Measurements from ENCODE around the gene ANAPC2.

Gene ANAPC2

DNA sequence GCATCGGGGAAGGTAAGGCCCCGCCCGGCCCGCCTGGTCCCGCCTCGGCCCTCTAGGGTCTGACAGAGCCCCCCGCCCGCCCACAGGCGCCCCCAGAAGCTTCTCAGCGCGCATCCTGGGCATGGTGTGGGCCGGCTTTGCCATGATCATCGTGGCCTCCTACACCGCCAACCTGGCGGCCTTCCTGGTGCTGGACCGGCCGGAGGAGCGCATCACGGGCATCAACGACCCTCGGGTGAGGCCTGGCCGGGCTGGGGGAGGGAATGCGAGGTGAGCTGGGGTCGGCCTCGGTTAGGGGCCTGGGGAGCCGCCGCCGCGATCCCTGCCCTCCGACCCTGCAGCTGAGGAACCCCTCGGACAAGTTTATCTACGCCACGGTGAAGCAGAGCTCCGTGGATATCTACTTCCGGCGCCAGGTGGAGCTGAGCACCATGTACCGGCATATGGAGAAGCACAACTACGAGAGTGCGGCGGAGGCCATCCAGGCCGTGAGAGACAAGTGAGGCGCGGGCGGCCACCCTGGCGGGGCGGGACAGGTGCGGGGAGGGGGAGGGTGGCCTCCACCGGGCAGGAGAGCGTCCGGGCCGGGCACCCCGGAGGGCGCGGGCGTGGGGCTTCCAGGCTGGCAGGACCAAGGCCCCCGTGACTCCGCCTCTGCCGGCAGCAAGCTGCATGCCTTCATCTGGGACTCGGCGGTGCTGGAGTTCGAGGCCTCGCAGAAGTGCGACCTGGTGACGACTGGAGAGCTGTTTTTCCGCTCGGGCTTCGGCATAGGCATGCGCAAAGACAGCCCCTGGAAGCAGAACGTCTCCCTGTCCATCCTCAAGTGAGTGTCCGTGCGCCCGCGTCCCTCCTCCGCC lies 25.6 kb downstream of the ANAPC2 start:
- DNase-seq (ENCODE audit: low read depth) = no peak

DNA sequence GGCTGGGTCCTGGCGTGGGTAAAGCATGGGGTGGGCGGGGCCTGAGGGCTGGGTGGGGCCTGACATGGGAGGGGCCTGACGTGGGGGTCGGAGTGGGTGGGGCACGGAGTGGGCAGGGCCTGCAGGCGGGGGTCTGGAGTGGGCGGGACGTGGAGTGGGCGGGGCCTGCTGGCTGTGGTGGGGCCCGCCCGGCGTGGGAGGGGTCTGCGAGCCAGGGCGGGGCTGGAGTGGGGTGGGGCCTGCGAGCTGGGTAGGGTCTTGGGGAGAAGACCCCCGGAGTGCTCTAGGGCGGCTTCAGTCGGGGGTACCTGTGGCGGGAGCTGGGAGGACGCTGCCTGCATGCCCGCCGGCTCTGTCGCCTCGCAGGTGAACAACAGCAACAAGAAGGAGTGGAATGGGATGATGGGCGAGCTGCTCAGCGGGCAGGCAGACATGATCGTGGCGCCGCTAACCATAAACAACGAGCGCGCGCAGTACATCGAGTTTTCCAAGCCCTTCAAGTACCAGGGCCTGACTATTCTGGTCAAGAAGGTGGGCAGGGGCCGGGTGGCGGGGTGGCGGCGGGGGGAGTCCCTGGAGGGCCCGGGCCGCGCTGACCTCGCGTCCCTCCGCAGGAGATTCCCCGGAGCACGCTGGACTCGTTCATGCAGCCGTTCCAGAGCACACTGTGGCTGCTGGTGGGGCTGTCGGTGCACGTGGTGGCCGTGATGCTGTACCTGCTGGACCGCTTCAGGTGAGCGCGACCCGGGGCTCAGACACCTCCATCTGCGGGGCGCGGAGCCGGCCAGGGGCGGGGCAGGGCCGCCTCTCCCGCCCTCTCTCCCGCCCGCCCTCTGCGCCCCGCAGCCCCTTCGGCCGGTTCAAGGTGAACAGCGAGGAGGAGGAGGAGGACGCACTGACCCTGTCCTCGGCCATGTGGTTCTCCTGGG lies 26.5 kb downstream of the ANAPC2 start:
- no peak for DNase-seq (ENCODE audit: low read depth)

DNA sequence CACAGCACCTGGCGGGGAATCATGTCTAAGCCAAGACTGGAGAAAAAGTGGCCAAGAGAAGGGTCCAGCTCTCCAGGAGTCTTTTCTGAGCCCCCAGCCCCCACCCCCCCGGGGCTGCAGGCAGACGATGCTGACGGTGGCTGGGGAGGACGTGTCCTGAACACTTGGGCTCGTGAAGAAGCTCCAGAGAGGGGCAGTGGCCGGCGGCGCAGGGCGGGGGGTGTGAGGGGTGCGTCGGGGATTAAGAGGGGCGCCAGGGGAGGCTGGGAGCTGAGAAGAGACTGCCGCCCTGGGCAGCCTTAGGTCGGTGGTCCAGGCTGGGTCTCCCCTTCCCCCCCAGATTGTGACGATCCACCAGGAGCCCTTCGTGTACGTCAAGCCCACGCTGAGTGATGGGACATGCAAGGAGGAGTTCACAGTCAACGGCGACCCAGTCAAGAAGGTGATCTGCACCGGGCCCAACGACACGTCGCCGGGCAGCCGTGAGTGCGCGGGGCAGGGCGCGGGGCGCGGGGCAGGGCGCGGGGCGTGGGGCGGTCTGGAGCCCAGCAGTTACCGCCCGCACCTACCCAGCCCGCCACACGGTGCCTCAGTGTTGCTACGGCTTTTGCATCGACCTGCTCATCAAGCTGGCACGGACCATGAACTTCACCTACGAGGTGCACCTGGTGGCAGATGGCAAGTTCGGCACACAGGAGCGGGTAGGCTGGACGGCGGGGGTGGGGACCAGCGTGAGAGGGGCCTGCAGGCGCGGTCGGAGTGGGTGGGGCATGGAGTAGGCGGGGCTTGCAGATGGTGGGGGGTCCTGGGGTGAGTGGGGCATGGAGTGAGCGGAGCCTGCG lies 27.4 kb downstream of the ANAPC2 start:
- no peak for DNase-seq (ENCODE audit: low read depth)

DNA sequence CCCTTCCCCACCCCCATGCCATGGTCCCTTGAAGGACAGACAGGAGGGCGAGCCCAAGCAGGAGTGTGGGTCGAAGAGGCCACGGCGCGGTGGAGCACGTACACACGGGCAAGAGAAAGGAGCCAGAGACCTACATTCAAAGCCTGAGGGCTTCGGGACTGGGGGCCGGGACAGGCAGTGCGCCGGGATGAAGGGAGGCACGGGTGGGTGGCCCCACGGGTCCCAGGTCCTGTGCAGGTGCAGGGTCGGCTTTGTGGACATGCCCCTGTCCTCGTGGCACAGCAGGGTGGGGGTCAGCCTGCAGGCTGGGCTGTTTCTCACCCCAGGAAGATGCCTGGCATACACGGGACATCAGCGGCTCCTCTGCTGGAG lies 28.3 kb downstream of the ANAPC2 start:
- no peak for DNase-seq (ENCODE audit: low read depth)

DNA sequence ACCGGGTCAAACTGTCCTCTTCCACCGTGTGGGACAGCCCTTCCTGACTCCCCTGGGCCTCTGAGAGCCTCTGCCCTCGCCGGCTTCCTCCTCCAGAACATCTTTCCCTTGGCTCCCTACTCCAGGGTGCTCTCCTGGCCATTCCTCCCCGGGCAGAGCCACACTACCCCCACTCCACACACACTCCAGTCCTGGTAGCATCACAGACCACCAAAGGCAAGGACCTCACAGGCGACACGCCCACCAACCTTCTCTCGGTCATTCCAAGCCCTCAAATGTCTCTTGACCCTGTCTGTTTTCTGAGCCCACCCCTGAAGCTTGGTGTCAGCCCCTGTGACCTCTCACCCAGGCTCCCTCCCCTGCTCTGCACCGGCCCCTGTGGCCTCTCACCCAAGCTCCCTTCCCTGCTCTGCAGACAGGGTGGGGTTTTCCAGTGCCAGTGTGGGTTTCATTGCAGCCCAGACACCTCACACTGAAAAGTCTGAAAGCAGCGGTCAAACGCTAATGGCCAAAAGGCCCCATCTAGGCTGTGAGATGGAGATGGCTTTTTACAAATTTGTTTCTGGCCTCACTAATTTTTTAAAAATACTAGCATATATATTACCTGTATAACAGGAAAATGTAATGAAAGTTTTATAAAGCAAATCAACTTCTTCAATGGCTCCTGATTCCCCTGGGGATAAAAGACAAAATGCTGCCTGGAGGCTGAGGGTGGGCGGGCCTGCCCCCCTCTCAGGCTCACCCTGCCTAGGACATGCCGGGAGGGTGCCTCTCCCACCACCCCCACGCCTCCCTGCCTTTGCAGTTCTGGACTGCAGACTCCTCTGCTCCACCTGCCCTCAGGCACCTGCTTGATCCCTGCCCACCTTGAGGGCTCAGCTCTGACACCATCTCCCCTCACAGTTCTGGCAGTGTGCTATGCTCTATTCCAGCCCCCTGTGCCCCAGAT lies 29.0 kb downstream of the ANAPC2 start:
- DNase-seq (ENCODE audit: low read depth) = no peak

DNA sequence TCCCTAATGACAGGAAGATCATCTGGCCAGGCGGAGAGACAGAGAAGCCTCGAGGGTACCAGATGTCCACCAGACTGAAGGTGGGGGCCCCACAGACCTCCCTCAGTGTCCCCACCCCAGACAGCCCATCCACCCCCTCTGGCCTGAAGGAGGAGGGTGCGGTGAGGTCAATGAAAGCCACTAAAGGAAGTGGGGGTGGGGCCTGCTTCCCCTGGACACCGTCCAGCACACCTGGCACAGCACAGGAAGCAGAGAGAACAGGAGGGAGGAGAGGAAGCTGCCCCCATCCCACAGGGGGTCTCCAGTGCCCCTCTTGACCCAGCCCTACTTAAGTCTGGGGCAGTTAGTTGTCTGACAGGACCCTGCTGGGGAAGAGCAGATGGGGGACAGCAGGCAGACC lies 29.7 kb downstream of the ANAPC2 start:
- DNase-seq (ENCODE audit: low read depth) = no peak

DNA sequence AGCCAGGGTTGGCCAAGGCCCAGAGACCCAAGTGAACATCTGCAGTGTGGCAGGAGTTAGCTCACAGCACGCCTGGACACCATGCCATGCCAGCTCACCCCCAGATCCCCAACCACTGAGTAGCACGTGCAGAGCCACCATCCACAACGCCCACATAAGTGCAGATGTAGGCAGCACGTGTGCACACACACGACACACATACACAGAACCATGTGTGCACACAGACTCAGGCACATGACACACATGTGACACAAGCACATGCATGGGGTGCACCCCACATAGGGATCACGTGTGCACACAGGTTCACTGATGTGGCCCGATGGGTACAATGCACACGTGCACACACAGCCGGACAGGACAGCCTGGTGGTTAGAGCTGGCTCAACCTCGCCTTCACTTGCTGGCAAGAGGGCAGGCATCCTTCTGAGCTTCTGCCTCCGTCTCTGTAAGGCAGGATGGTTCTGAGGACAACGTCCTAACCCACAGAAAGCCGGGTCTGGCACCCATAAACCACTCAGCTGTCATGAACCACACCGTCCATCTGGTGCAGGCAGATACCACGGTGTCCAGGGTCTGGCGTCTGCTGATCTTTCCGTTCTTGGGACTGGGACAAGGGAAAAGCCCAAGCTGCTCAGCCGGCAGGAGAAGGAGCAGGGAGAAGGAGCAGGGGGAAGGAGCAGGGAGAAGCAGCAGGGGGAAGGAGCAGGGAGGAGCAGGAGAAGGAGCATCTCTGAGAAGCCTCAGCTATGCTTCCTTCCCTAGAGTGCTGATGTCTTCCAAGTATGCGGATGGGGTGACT lies 30.5 kb downstream of the ANAPC2 start:
- no peak for DNase-seq (ENCODE audit: low read depth)

DNA sequence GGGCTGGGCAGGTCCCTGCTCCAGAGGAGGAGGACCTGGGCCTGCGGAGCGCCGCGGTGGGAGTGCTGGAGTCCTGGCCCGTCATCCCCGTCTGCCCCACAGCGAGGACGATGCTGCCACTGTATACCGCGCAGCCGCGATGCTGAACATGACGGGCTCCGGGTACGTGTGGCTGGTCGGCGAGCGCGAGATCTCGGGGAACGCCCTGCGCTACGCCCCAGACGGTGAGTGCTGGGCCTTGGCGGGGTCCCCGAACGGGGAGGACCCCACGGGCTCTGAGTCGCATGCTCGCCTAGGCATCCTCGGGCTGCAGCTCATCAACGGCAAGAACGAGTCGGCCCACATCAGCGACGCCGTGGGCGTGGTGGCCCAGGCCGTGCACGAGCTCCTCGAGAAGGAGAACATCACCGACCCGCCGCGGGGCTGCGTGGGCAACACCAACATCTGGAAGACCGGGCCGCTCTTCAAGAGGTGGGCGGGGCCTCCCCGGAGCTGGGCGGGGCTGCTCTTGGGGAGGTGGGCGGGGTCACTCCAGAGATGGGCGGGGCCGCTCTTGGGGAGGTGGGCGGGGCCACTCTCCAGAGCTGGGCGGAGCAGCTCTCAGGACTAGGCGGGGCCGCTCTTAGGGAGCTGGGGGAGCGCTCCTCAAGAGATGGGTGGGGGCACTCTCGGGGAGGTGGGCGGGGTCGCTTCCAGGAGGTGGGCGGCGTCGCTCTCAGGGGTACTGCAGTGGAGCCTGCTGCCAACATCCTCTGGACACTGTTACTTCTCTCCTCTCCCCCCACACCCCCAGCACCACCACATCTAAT lies 31.6 kb downstream of the ANAPC2 start:
- DNase-seq (ENCODE audit: low read depth) = no peak

DNA sequence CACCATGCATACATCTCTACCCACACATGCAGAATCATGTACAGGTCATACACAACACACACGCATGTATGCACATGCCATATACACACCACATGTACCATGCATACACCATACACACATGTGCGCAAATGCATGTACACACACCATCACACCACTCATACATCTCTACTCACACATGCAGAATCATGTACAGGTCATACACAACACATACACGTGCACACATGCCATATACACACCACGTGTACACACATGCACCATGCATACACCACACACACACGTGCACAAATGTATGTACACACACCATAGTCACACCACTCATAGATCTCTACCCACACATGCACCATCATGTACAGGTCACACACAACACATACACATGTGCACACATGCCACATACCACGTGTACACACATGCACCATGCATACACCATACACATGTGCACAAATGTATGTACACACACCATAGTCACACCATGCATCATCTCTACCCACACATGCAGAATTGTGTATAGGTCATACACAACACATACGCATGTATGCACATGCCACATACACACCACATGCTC lies 35.4 kb downstream of the ANAPC2 start:
- DNase-seq (ENCODE audit: low read depth) = no peak

DNA sequence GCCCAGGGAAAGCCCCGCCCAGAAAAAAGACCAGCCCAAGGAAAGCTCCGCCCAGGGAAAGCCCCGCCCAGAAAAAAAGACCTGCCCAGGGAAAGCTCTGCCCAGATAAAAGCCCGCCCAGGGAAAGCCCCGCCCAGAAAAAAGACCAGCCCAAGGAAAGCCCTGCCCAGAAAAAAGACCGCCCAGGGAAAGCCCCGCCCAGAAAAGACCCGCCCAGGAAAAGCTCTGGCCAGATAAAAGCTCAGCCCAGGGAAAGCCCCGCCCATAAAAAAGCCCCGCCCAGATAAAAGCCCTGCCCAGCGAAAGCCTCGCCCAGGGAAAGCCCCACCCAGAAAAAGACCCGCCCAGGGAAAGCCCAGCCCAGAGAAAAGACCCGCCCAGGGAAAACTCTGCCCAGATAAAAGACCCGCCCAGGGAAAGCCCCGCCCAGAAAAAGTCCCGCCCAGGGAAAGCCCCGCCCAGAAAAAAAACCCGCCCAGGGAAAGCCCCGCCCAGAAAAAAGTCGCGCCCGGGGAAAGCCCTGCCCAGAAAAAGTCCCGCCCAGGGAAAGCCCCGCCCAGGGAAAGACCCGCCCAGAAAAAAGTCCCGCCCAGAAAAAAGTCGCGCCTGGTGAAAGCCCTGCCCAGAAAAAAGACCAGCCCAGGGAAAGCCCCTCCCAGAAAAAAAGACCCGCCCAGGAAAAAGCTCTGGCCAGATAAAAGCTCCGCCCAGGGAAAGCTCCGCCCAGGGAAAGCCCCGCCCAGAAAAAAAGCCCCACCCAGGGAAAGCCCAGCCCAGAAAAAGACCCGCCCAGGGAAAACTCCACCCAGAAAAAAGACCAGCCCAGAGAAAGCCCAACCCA lies 37.5 kb downstream of the ANAPC2 start:
- DNase-seq (ENCODE audit: low read depth) = no peak

DNA sequence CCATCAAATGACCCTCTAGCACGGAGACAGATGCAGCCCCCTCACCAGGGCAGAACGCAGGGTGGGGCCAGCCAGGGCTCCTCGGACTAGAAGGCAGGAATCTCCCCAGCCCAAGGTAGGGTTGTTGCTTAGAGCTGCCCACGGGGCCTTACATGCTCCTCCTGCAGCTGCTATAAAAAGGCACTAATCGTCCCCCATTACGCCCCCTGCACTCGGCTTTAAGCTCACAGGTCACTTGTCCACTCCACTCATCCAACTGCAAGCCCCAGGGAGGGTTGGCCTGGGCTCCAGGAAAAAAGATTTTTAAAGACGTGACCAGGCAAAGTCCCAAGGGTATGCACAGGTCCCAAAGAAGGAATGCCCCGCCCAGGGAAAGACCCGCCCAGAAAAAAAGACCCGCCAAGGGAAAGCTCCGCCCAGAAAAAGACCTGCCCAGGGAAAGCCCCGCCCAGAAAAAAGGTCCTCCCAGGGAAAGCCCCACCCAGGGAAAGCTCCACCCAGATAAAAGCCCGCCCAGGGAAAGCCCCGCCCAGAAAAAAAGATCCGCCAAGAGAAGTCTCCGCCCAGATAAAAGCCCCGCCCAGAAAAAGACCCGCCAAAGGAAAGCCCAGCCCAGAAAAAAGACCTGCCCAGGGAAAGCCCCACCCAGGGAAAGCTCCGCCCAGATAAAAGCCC lies 38.3 kb downstream of the ANAPC2 start:
- no peak for DNase-seq (ENCODE audit: low read depth)

DNA sequence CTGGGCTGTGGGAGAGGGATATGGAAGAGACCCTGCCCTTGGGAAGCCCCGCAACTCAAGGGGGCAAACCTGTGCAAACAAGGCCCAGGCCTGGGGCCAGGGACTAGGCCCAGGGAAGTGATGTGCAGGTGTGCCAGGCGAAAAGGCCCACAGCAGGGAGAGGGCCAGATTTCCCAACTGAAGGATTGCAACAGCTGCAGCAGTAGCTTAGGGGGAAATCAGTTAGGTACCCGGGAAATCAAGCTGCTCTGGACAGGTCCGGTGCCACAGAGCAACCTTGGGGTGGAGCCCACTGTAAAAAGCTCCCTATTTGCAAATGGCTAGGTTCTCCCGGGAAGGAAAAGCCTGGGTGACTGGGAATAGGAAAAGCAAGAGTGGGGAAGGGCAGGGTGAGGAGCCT lies 39.0 kb downstream of the ANAPC2 start:
- DNase-seq (ENCODE audit: low read depth) = no peak

DNA sequence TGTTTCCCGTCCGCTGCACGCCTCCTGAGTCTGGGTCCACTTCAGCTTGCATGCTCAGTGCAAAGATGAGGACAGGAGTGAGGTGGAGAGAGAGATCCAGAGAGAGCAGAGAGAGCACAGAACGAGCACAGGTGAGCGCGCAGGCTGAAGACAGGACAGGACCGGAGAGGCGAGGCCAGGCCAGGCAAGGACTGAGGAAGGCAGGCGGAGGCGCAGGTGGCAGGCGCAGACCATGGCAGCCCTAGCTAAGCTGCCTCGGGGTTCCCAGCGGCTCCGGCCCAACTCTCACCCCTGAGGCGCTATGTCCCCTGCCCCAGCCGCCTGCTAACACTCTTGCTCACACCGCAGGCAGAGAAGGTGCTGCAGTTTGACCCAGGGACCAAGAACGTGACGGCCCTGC lies 39.7 kb downstream of the ANAPC2 start:
- DNase-seq (ENCODE audit: low read depth) = no peak

DNA sequence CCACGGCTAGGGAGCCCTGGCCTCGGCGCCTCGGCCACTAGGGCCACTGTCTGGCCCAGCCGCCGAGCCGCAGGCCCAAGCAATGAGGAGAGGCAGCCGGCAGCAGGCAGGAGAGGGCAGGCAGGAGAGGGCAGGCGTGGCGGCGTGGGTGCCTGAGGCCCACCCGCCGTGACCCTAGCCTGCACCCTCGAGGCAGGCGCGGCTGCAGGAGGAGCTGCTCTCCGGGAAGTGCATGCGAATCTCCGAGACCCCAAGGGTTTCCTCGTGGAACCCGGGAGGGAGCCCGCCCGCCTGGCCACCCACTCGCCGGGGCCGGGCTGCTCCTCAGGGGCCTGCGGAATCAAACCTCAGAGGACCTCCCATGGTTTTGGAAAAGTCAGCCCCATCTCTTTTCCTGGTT lies 40.1 kb downstream of the ANAPC2 start:
- no peak for DNase-seq (ENCODE audit: low read depth)

DNA sequence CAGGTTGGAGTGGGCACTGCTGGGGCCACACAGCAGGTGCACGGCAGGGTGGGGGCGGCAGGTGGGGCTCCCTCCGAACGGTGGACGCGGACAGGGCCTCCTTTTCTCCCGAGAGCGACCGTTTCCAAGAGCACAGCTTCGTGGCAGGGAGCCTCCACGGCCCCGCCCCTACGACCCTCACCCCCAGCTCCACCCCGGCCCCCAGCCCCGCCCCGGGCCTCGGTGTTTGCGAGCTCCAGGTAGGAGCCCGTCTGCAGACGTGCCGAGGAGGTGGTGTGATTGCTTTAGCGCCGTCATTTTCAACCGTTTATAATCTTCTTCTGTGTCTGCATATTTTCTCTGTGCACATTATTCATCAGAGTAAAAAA lies 40.6 kb downstream of the ANAPC2 start:
- DNase-seq (ENCODE audit: low read depth) = no peak

DNA sequence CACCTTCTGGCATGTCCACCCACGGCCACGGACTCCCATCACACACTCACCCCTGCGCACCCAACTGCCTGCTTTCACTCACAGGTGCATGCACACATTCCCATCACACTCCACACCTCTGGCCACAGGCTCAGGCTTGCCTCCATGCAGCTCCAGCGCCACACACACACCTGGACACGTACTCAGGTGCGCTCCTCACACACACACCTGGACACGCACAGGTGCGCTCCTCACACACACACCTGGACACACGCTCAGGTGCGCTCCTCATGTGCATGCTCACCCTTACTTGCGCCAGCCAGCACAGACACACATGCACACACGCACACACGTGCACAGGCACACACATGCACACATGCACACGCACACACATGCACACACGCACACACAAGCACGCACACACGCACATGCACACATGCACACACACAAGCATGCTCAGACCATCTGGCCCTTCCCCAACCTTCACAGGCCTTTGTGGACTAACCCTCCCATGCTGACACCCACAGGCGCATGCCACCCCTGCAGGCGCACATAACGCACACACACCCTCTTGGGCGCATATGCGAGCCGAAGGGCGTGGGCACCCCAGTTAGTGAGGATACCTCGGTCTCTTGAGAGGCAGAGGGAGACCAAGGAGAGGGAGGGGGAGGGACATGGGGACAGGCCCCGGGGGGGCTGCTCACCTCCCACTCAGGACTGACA lies 41.1 kb downstream of the ANAPC2 start:
- no peak for DNase-seq (ENCODE audit: low read depth)

DNA sequence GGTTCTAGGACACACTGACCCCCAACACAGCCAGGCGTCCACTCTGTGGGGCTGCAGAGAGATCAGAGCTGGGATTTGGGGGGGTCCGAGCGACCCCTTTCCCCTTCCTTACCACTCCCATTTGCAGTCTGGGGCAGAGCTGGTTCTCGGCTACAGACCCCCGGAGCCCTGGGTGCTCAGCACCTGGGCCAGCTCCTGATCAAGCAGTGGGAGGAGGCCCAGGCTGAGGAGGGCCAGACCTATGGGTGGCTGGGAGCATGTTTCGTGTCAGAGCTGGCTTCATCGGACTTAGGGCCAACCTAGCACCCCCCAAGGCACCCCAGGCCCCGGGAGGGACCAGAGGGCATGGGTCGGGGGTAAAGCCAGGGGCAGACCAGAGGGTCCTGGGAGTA lies 41.8 kb downstream of the ANAPC2 start:
- DNase-seq (ENCODE audit: low read depth) = no peak

Measured in HS-5 (cell line).